Cortex of kidney (tissue), 1 donor: ENCODE measurements around the gene NPC1.
"Not testable (repeated sequence)": the region's sequence is repeated elsewhere in the genome, so short reads cannot be mapped to it uniquely, and the experiment has no call there.

ENCODE experiments used
- DNase-seq: peaks from one replicate; lab custom pipeline; 2025; lab: John Stamatoyannopoulos, UW

Gene NPC1

DNA sequence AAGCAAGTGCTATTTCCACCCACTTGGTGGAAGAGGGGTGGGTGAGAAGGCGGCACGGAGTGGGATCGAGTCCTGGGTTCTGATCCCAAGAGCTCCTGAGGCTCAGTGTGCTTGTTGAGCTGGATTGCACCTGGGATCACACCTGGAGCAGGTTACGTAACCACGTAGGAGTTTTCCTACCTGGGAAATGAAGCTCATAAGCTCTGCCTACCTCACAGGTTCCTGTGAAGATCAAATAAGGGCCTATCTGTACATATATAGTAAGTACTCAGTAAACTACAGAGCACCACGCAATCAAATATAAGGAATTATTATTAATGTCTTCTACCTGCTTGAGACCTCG, 11.0 kb downstream of the NPC1 start:
- DNase-seq = no peak

DNA sequence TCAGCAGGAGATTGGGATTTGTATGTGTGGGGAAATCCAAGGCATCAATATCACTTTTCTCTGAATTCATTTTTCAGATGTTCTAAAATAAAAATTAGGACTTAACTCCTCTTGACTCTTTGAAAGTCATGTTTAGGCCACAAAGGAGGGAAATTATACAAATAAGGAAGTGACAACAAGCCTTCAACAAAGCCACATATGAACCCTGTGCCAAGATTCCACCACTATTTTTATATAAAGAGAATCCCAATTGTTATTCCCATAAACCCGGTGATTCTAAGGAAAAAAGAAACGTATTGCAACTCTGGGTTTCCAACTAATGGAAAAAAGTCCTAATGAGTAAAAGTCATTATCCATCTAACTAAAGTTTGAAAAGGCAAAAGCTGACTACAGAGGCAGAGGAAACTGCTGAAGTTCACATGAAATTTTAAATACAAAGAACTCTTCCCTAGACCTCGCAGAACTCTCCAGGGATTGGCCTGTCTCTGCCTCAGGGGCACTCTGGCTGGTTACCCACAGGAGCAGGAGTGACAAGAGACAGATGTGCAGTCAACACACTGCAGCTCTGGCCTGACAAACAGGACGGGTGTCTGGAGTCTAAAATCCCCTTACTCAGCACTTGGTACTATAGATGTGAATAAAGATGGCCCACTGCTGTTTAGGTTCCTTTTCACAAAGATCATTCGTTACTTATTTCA, 11.5 kb downstream of the NPC1 start:
- no peak for DNase-seq

DNA sequence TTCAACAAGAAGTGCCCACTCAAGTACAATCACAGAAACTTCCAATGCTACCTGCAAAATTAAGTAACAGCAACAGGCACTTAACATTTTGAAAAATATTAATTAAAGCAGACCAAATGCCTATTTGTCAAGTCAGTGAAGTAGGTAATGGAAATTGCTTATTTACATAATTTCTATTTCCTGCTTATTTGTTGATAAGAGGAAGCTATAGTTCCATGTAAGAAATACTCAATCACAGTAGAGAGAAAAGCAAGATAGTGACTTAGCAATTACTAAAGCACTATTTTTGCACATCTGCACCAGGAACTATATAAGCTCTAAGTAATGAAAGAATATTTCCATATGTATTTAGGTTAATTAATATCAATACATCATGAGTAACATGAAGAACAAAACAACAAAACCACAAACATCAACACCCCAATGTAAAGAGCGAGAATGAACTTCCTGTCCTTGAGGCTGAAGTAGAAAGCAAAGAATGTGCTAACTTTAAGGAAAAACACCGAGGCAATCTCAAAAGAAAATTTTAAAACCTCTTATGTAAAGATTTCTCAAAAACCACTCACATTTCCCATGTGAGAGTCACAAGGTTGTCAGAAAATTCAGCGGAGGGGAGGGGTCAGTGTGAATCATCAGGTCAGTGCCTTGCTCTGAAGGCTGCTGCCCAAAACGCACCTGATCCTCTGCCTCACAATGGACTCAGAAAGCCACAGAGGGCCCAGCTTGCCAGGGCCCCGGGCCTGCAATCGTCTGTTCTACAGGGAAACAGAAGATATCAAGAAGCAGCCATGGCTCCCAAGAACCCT, 12.5 kb downstream of the NPC1 start:
- no peak for DNase-seq

DNA sequence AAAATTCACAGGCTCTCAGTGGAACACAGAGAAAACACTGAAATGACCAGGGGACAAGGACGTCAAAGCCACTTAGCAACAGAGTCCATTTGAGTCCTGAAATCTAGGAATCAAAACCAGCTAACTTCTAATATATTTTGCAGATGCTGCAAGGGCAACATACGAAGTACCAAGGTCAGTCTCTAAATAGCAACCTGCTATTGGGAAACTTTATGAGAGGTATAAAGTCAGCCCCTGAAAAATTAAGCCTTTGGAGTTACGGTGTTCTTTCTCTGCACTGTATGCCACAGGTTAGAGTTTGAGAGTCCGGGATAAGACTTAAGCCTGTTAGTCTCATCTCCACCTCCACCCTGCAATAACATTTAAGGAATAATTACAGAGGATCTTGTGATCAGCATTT, 13.3 kb downstream of the NPC1 start:
- DNase-seq = no peak

DNA sequence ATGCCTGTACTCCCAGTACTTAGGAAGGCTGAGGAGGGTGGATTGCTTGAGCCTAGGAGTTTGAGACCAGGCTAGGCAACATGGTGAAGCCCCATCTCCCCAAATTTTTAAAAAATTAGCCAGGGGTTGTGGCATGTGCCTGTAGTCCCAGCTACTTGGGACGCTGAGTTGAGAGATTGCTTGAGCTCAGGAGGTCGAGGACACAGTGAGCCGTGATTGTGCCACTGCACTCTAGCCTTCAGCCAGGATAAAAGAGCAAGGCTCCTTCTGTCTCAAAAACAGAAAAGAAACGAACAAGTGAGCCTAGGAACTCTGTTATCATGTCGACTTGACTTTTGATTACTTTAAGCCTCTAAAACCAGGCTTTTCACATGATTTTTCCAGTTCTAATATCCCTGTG, 13.7 kb downstream of the NPC1 start:
- no peak for DNase-seq

DNA sequence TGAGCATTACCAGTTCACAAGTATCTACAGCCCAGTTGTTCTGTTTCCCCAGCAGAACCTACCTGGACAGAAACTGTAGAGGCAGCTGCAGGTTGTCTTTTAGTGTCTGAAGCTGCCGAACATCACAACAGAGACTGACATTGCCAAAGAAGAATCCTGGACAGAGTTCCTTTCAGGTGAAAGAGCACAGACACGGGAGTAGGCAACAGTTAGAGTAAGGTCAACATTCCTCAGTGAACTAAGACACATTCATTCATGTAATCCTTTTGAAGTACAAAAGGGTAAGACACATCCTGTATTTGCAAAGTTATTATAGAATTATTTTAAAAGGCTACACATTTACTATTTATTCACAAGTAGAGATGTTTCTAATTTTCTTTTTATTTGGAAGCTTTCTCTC, 14.3 kb downstream of the NPC1 start:
- DNase-seq = no peak

DNA sequence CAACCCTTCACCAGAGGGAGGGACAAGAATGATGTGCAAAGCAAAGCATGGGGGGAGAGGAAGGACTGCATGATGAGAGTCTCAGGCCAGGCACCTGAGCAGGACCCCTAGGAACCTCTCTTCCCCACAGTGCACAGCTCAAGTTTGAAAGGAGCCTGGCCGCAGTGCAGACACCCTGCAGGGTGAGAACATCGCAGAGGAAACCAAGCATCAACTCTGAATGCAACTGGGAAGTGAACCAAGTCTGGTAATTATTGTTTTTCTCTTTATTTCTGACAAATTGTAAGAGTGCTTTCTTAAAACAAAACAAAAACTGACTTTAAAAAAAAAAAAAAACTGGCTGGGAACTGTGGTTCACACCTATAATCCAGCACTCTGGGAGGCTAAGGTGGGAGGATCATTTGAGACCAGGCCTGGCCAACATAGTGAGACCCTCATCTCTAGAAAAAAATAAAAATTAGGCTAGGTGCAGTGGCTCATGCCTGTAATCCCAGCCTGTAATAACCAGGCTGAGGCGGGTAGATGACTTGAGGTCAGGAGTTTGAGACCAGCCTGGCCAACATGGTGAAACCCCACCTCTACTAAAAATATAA, 15.3 kb downstream of the NPC1 start:
- no peak for DNase-seq

DNA sequence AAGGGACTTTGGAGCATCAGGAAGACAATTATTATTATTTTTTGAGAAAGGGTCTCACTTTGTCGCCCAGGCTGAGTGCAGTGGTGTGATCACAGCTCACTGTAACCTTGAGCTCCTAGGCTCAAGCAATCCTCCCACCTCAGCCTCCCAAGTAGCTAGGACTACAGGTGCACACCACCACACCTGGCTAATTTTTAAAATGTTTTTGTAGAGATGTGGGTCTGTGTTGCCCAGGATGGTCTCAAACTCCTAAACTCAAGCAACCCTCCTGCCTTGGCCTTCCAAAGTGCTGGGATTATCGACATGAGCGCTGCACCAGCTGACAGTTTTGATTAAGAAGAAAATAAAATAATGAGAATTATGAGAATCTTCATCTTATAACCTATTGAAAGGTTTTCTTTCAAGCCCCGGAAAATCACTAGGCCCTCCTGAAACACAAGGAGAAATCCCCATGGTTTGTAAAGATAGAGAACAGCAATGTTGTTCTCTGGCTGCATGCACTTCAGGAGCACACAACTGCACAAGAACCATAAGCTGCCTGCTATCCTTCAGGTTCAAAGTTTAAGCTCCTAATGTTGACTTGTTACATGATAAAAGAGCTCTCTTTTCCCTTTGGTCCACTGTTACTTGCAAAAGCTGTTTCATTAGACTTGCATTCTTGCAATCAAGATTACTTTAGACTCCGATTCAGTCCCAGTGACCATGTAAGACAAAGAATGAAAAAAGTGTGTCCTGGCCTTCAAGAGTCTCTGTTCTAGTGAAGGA, 16.8 kb downstream of the NPC1 start:
- no peak for DNase-seq

DNA sequence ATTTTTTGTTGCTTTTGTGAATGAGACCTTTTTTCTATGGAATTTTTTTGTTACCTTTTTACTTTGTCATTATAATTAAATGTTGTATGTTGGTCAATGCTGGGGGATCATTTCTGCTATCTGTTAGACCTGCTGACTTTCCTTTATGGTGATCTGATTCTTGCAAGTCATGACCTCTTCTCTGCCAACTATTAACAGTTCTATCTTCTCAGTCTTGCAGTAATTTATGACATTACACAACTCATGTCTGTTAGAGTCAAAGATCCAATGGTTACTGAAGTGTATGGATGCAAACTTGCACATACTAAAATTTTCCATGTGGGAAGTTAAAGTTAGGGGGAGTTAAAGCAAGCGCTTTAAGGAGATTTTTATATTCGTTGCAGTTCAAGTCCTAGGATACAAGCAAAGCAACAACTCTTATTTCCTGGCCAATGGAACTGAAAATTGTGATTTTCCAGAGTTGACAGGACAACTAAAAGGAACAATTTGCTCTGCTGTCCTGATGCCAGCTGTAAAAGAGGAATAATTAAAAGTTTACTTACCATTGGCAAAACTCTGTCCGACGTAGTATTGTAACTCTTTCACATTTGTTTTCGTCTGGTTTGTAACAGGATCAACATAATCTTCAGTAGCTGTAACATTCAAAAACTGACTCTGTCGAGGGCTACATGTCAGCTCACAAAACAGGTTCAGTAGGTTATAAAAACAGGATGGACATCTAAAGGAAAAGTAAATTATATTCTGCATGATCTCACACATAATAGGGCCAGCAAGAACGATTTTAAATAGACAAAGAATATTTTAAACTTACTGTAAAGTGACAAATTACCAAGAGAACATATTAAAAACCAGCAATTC, 17.8 kb downstream of the NPC1 start:
- no peak for DNase-seq

DNA sequence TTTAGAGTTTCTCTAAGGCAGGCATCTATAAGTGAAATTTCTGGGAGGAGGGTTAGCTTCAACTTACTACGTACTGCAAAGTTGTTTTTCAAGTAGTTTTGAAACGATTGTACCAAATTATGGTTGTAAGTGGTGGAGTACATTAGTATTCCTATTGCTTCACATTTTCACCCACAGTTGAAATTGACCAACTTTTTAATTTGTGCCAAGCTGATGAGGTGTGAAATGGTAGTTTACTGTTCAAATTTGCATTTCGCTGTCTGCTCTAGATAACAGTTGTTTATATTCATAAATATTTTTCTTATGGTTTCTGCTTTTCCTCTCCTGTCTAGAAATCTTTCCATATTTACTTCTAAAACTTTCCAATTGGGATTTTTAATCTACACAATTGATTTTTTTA, 18.6 kb downstream of the NPC1 start:
- no peak for DNase-seq

DNA sequence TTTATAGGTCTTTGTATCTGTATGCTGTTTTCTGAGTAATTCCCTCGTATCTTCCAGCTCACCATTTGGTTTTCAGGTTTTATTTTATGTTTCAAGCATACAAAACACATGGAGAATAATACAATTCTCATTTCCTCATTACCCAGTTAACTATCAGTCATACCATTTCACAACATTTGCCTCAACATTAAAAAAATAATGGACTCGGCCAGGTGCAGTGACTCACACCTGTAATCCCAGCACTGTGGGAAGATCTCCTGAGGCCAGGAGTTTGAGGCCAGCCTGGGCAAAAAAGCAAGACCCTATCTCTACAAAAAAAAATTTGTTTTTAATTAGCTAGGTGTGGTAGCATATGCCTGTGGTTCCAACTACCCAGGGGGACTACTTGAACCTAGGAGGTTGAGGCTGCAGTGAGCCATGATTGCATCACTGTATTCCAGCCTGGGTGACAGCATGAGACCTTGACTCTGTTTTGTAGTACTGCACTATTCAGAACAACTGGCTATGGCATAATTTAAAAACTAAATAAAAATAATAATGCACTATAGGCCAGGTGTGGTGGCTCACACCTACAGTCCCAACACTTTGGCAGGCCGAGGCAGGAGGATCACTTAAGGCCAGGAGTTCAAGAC, 20.3 kb downstream of the NPC1 start:
- no peak for DNase-seq

DNA sequence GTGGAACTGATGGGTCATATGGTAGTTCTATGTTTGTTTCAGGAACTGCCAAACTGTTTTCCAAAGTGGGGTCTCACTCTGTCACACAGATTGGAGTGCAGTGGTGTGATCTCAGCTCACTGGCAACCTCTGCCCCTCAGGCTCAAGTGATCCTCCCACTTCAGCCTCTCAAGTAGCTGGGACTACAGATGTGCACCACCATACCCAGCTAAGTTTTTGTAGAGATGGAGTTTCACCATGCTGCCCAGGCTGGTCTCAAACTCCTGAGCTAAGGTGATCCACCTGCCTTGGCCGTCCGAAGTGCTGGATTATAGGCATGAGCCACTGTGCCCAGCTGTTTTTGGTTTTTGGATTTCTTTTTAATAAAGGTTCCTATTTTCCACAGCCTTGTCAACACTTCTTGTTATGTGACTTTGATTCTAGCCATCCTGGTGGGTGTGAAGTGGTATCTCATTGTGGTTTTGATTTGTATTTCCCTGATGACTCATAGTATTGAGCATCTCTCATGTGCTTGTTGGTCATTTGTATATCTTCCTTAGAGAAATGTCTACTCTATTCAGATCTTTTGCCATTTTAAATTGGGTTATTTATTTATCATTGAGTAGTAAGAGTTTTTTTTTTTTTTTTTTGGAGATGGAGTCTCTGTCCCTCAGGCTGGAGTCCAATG, 22.8 kb downstream of the NPC1 start:
- DNase-seq = no peak

DNA sequence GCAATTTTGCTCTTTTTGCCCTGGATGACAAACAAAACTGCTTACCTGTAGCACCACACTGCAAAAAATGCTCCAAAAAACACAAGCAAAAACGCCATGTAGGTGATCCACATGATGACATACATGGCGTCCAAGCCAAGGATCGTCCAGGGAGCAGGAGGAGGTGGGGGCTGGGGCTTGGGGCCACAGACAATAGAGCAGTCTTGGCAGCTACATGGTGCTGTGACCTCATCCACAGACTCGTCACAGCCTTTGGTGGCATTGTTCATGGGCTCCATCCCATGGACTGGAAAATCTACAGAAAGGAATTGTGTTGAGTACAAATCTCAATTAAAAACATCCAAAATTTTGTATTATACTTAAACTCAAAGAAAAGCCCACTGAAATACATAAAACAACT, 26.1 kb downstream of the NPC1 start:
- no peak for DNase-seq

DNA sequence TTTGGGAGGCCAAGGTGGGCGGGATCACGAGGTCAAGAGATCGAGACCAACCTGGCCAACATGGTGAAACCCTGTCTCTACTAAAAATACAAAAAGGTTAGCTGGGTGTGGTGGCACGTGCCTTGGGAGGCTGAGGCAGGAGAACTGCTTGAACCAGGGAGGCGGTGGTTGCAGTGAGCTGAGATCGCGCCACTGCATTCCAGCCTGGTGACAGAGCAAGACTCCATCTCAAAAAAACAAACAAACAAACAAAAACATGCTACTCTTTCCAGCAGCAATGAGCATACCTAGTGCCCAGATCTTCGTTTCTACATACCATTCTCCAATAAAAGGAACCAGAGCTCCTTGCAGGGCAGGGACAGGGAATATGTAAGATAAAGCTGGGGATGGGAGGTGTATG, 28.8 kb downstream of the NPC1 start:
- not testable (repeated sequence) for DNase-seq

DNA sequence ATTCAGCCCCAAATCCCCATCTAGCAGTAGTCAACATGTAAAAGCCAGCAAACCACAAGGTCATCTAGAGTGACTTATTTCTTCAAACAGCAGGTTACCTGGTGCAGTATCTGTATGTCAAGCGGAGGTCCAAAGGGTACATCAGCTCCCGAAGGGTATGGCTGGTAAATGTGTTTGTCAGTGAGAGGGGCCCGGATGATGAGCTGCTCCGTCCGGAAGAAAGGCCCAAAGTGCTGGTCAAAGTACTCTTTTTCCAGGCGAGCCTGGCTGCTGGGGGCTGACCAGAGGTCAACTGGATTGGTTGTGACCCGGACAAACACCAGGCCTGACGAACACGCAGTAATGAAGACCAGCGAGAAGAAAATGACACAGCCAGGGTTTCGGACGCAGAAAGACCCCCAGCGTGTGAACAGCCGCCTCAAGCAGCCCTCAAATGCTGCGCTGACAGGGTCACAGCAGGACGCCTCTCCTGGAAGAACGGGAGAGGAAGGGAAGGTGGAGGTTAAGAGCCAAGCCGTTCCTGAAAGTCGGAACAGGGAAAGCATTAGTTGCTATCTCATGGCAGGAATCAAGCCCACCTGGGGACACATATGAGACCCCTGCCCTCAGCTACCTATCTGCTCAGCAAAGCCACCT, 30.0 kb downstream of the NPC1 start:
- no peak for DNase-seq

DNA sequence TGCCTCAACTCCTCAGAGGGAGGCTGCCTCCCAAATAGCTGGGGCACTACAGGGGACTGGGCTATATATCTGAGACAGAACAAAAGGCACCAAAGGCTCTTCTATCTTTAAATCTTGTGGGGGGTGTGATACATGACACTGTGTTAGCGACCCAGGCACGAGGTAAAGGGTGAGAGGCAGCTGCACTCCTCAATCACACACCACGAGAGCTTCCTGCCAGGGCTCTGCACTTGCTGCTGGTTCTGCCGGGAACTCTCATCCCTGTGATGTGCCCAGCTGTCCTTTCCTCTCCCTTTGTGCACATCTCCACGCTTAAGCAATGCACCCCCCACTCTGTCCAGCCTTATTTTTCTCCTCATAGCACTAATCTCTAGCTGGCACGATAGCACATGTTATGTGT, 32.4 kb downstream of the NPC1 start:
- no peak for DNase-seq

DNA sequence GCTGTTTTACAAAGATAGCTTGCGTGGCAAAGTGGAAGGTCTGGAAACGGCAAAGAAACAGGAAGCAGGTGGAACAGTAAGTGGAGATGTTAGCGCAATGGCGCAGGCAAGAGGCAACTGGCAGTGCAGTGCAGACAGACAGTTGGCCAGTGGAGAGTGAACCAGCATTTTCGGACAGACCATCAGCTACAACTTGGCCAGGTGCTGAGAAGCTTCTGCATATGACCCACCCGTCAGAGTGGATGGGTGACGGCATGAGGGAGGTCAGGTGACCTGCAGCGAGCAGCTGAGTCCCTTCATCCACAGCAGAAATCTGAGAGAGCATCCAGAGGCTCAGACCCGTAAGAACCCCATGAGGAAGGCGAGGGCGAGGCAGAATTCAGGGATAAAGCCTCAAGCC, 33.8 kb downstream of the NPC1 start:
- no peak for DNase-seq

DNA sequence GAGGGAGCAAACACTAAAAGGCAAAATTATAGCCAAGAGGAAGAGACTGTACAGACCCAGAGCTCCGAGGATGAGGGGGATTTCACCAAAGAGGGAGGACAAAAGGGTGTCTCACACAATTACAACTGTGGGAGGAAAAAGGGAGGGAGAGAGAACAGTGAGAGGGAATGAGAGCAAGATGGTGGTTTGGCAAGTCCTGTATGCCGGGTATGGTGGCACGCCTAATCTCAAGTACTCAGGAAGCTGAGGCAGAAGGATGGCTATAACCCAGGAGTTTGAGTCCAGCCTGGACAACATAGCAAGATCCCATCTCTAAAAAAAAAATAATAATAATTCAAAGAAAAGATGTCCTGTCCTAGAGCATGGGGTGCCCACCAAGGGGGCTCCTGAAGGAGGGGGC, 34.3 kb downstream of the NPC1 start:
- DNase-seq = no peak

DNA sequence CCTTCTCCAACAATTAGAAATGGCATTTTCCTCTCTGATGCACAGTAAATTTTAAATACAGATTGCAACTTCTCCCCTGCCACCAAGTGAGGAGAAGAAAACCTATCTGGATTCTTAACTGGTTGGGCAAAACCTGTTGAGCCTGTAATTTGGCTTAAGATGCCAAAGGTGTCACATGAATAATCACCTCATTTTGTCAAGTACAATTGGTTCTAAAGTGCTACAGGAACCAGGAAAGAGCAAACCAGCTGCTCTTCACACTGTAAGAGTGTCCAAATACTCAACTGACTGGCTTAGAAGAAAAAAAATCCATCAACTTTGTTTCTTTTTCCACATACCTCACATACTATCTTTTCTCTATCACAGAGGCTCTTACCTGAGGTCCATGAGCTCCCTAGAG, 35.4 kb downstream of the NPC1 start:
- no peak for DNase-seq

DNA sequence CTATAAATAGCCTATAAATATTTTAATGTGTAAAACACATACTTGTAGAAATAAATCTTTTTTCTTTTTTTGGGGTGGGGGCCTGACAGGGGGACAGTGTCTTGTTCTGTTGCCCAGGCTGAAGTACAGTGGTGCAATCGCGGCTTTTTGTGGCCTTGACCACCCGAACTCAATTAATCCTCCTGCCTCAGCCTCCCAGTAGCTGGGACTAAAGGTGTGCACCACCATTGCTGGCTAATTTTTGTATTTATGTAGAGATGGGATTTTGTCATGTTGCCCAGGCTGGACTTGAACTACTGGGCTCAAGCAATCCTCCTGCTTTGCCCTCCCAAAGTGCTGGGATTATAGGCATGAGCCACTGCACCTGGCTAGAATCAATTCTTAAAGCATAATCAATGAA, 37.6 kb downstream of the NPC1 start:
- no peak for DNase-seq
